Testis (tissue), 2 donors: Measurements from ENCODE around the gene GYPB.
"Not testable (repeated sequence)": the region's sequence is repeated elsewhere in the genome, so short reads cannot be mapped to it uniquely, and the experiment has no call there.

Experiments used
- CTCF ChIP-seq, 3 experiments: fragments of 450-650 bp in 2 of 3; fragments of 200-600 bp in 1 of 3; sonication (generic) in 1 of 3; IDR thresholded peaks; one replicate each; pipeline ENCODE4 v1.5.1; 2016 to 2019; ENCODE audit warnings: antibody characterized with exemption in 3 of 3, mild to moderate bottlenecking in 2 of 3, moderate library complexity in 1 of 3
- POLR2A ChIP-seq: fragments of 450-650 bp; IDR thresholded peaks from one replicate; pipeline ENCODE4 v1.6.1; 2017; ENCODE audit warnings: antibody characterized with exemption, mild to moderate bottlenecking, moderate library complexity

GRCh38 chr4:144021336-144021990 lies 2.3 kb upstream of the GYPB start:
- TF ChIP-seq CTCF (IDR thresholded peaks at IDR 0.05): peak in 2 of 3 experiments; percentile 34 to 40
- TF ChIP-seq POLR2A: not testable (repeated sequence)
